ENCODE measurements around the gene GPR157.

- TF ChIP-seq CTCF (IDR thresholded peaks at IDR 0.05; ENCODE audit: low read depth, low read length): no peak
- no peak for TF ChIP-seq POLR2A (IDR thresholded peaks at IDR 0.05; ENCODE audit: extremely low read depth, insufficient read length)
- no peak for TF ChIP-seq MYC (IDR thresholded peaks at IDR 0.05; ENCODE audit: low read depth, low read length)
These were observed 13.3 kb downstream of the GPR157 start for GRCh38 chr1:9115351-9116205.
